CD4-positive, alpha-beta T cell treated with Interleukin-17A for 1 hour (primary cell): ENCODE data around the gene WFIKKN2.

ENCODE experiments used
- DNase-seq: peaks from one replicate; pipeline ENCODE4 v3.0.0-alpha.2; 2020

WFIKKN2 gene

DNA sequence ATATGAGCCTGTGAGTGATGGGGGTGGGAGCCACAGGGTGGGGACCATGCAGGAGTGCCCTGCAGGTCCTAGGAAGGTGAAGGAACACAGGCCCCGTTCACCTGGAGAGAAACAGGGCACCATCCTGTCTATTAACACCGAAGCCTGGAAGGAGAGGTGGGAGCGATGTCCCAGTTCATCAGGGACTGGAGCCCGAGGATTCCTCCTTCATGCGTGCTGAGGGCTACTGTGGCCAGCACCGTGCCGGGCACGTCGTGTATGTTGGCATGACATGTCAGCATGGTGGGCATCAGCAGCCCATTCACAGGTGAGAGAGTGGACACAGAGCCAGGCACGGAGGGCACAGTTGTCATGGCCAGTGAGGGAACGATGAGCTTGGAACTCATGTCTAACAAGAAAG lies 1.4 kb downstream of the WFIKKN2 start:
- no peak for DNase-seq

GRCh38 chr17:50837286-50837979 lies 2.0 kb downstream of the WFIKKN2 start:
- no peak for DNase-seq

DNA sequence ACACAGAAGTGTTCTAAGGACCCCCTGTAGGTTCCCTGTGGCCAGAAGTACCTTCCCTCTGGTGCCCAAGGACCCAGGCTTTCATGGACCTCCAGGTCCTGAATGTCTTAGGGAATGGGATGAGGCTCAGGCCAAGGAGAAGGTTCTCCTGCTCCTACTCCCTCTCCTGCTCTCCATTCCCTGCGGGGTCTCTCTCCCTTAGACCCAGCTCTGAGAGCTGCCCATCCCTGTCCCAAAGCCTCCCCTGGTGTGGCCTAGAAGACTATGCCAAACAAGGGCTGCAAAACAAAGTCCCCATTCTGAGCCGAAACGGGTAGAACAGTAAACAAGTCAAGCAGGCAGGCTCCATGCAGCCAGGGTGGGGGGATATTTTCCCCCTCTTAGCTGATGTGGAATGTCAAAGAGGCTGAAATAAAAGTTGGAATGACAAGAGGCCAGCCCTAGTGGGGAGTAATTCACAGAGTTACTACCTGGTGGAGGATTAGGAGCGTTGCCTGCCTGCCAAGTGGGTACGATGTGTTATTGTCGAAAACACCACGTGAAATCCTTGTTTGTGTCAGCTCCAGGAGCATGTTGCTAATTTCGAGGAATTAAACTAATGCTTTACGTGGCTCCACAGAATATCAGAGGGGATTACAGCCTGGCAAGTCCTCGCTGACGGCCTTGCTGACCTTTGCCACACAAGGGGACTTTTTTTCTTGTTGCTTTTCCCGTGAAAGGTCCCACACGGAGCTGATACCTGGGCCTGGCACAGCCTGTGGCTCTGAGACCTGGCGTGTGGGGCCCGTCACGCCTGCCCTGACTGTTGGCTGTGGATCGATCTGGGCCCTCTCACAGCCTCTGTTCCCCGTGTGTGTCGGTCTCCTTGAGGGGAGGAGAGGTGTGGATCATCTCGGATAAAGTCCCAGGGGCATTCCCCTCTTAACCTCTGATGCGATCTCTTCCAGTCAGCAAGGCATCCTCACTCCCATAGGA lies 2.9 kb downstream of the WFIKKN2 start:
- no peak for DNase-seq

GRCh38 chr17:50839591-50840310 lies 4.4 kb downstream of the WFIKKN2 start:
- no peak for DNase-seq

DNA sequence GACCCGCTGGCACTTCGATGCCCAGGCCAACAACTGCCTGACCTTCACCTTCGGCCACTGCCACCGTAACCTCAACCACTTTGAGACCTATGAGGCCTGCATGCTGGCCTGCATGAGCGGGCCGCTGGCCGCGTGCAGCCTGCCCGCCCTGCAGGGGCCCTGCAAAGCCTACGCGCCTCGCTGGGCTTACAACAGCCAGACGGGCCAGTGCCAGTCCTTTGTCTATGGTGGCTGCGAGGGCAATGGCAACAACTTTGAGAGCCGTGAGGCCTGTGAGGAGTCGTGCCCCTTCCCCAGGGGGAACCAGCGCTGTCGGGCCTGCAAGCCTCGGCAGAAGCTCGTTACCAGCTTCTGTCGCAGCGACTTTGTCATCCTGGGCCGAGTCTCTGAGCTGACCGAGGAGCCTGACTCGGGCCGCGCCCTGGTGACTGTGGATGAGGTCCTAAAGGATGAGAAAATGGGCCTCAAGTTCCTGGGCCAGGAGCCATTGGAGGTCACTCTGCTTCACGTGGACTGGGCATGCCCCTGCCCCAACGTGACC lies 5.0 kb downstream of the WFIKKN2 start:
- DNase-seq: no peak

DNA sequence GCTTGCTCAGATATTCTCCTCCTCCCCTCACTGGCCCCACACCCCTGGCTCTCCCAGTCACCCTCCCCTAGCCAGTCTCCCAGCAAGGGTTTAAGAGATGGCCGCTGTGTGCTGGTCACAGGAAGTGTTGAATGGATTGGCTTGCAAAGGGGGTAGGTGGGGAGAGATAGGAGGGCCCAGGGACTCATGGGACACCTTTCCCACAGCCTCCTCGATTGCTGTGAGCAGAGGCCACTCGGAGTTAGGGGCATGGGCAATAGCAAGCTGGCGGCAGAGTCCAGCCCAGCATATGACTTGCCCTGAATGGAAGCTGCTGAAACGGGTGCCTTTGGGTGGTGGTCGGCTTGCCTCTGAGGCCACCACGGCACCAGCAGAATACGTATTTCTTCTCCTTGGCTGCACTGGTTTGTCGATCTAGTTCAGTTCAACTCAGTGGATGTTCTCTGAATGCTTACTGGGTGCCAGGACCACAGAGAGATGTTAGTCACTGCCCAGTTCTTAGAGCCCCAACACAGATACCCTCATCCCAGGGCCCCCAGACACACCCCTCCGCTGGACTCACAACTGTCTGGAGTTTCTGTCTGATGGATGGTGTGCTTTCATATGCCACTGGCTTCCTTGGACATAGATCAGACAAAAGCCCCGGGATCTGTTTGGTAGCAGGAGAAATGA lies 6.0 kb downstream of the WFIKKN2 start:
- no peak for DNase-seq

DNA sequence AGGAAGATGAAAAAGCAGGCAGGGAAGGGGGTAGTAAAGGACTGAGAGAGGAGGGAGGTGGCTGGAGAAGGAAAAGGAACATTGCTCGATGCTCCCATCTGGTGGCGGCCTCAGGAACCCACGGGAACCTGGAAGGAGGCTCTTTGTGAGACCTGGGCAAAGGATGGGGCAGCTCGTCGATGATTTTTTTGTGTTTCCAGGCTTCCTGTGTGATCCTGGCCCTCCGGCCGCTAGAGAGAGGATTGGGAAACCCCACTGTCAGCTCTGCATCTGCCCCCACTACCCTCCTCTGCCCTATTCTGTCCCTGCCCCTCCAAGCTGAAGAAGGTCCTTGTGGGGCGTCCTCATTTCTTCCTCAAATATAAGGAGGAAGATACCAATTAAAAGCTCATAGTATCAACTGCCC lies 6.6 kb downstream of the WFIKKN2 start:
- peak; percentile 60 for DNase-seq

DNA sequence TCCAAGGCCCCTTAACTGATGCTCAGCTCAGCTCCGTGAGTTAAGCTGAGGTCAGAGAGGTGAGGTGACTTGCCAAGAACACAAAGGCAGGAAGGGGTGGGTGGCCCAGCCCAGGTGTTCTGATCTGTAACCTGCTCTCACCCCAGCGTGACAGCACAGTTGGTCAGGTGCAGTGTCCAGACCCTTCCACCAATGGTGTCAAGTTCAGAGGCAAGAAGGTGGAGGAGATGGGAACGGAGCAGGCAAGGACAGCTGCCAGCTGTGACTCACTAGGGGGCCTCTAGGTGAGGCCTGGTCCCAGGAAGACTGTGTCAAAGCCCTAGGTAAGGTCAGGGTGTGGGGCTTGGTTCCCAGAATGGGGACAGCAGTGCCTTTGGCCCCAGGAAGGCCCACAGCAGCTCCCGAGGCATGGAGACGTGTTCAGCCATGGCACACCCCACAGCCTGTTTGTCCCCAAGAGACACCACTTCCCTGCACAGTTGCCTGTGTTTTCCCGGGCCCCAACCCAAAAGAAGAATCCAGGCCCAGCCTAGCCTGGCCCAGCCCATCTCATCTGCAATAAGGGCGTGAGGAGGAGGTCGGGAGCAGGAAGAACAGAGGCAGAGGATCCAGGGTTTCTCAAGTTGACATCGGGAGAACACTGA lies 7.2 kb downstream of the WFIKKN2 start:
- no peak for DNase-seq

GRCh38 chr17:50843150-50843905 lies 7.9 kb downstream of the WFIKKN2 start:
- no peak for DNase-seq

DNA sequence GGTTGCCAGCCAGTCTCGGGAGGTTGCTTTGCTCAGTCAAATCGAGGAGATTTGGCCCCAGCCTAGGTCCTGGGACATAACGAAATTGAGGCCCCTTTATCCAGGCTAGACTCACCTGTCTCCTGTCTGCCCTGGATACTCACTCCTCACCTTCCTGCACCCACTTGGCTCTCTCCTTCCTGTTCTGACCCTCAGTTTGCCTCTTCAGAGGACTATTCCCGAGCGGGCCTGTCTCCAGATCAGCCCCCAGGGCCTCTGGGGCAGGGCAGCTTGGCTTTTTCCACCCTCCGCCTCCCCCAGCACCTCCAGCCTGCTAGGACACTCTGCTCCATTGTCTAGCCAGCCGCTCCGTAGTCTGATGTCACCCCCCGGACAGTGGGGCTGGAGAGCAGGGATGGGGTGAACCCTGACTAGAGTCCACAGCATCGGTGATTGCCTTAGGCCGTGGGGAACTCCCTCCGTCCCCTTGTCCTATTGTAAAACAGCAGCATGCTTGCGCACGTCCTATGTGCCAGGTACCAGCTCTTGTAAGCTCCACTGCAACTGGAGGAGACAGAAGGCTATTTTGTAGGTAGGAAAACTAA lies 8.8 kb downstream of the WFIKKN2 start:
- DNase-seq: no peak

DNA sequence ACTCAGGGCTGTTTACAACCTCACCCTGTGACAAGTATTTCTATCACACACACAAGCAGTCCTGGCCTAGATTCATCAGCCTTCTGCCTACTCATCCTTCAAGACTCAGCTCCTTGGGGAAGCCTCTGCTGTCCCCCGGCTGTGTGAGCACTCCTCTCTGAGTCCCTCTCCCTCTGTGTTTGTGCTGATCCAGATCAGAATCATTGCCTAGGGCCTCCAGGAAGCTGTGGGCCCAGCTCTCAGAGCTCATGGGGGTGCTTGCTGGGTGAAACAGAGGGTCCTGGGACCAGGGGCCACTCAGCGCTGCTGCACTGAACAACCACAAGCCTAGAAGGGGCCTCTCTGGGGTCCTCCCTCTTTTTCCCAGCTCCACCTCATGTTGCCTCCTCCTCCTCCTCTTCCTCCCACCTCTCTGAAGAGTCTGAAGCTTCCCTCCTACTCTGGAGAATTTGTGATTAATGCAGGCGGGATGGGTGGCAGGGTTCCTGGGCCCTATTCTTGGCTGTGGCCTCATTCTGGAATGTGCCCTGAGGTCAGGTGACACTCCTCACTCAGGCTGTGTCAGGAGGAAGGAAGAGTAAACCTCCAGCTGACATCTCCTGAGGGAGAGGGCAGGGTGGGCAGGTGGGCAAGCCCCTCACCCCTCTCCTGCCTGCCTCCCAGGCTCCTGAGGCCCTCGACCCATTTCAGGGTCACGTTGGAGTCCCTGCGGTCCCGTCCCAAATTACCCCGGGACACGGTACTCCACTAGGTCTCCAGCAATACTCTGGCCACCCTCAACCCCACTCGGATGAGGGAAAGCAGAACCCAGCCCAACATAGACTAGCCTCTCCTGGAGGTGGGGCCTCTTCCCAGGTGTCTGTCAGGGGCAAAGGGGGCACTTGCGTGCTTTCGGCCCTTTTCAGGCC lies 10.1 kb downstream of the WFIKKN2 start:
- DNase-seq: no peak

DNA sequence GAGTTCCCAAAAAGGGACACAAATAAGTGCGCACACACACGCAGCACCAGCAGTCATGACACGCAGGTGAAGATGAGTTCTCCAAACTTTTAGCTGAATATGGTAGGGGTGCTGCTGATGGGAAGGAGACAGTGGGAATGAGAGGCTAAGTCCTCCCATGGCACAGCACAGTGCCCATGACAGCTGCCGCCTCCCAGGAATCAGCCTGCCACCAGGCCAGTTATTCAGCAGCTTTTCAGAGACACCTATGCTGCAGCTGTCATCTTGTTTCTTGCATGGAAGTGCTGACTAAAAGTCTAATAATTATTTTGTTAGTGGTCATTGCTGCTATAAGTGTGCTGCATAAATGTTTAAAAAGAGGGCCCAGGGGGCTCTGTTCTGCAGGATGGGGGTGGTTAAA lies 12.2 kb downstream of the WFIKKN2 start:
- no peak for DNase-seq

- DNase-seq: no peak
Measured at GRCh38 chr17:50848039-50848438, 12.7 kb downstream of the WFIKKN2 start.

DNA sequence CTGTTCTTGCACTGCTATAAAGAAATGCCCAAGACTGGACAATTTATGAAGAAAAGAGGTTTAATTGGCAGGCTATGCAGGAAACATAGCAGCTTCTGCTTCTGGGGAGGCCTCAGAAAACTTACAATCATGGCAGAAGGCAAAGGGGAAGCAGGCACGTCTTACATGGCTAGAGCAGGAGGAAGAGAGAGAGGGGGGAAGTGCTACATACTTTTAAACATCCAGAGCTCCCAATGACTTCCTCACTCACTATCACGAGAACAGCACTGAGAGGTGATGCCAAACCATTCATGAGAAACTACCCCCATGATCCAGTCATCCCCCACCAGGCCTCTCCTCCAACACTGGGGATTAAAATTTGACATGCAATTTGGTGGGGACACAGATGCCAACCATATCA lies 13.3 kb downstream of the WFIKKN2 start:
- DNase-seq: no peak

DNA sequence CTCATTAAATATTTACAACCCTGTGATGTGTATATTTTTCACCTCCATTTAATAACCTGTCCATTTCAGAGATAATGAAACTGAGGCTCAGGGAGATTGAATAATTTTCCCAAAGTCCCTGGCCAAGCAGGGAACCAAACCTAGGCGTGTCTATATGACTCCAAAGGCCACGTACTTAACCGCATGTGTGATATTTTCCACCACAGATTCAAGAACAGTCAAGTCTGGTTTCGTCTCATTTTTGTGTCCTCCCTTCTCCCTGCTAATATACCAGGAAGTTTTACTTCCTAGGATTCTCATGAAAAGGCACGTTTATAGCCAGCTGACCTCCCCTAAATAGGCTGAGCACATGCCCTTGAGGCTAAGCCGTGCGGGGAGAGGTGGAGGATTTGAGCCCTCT lies 15.3 kb downstream of the WFIKKN2 start:
- no peak for DNase-seq

DNA sequence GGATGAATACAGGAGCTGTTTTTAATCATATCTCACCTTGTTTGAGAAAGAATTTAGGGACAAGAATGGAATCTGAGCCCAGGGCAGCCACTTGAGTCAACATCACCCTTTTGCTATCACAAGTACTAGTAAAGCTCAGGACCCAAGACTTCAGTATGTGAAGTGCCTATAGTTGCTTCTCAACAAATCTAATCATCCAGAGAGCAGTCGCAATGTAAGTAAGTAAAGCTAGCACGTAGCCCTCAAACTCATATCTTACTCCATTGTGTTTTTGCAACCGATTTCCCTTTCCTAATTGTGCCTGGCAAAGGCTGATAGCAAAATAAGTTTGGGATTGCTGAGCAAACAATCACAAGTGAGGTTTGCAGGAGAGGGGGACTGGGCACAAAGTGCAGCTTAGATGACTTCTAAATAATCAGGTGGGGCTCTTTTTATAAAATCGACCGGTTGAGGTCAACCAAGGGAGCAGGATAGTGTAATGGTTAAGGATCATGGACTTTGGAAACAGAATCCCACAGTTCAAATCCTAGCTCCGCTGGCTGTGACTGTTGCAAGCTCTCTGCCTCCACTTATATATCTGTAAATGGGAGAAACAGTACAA lies 17.7 kb downstream of the WFIKKN2 start:
- no peak for DNase-seq

DNA sequence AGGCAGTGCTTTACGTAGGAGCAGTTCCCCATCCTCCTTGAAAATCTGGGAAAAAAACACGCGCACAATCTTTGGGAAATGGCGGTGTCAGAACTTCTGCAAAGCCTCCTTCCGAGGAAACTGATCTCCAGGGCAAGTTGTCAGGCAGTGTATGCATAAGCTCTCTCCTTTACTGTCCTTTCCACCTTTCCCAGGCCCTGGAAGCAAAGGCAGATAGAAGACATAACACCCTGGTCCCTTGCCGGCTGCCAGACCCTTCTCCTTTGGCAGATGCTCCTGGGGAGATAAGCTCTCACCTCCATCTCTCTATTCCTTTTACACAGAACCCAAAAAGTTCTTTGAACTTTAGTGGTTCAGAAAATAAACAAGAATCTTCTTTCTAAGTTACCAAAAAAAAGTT lies 18.4 kb downstream of the WFIKKN2 start:
- DNase-seq: no peak

GRCh38 chr17:50855708-50856330 lies 20.4 kb downstream of the WFIKKN2 start:
- no peak for DNase-seq

- no peak for DNase-seq
Measured at GRCh38 chr17:50856431-50856830, 21.0 kb downstream of the WFIKKN2 start.
